SK-N-SH (cell line): Measurements from ENCODE around the gene CATSPER3. TPM values are rescaled to one million over a fixed set of nuclear protein-coding genes. Genes with fewer than 3 reads are reported as not detected.

Experiments
- CTCF ChIA-PET: fragments of 300-600, 350-600 bp; formaldehyde crosslinking; extraction: SDS; loops from one replicate; lab custom pipeline; 2021; lab: Yijun Ruan, JAX
- POLR2A ChIA-PET: fragments of 350-600 bp; sonication (Branson Sonifier 250); formaldehyde crosslinking; extraction: SDS; loops from one replicate; lab custom pipeline; 2020; ENCODE audit warnings: antibody characterized with exemption, inconsistent platforms; lab: Yijun Ruan, JAX
- DNase-seq: peaks from one replicate; pipeline ENCODE4 v3.0.0; 2012
- H2AFZ ChIP-seq: fragments of 200-600 bp; sonication (generic); 2 replicates; pipeline ENCODE4 v1.8.1; 2016; ENCODE audit warnings: antibody characterized with exemption, mild to moderate bottlenecking, low read depth
- H3F3A ChIP-seq: fragments of 200-600 bp; sonication (generic); replicated peaks from 2 replicates; pipeline ENCODE3; 2016; ENCODE audit warnings: antibody characterized with exemption, mild to moderate bottlenecking; ENCODE audit not compliant: insufficient read depth
- H3K27ac ChIP-seq, 2 experiments: fragments of 200-500 bp in 1 of 2; fragments of 200-600 bp in 1 of 2; sonication (Bioruptor generic) in 1 of 2; sonication (generic), shearing (Covaris generic) in 1 of 2; 2 replicates each; pipeline versions ENCODE4 v1.5.1 to v1.6.1; 2014 to 2016; ENCODE audit warnings: low read depth in 2 of 2, inconsistent platforms in 1 of 2, low read length in 1 of 2, mild to moderate bottlenecking in 1 of 2, mixed read lengths in 1 of 2
- H3K27me3 ChIP-seq: fragments of 200-600 bp; sonication (generic), shearing (Covaris generic); 2 replicates; pipeline ENCODE4 v1.6.1; 2016; ENCODE audit warnings: mixed run types; ENCODE audit not compliant: insufficient read depth
- H3K36me3 ChIP-seq, 2 experiments: fragments of 200-500 bp in 1 of 2; fragments of 200-600 bp in 1 of 2; sonication (Bioruptor generic) in 1 of 2; sonication (generic) in 1 of 2; replicated peaks in 1 of 2; 2 replicates each; pipeline versions ENCODE3 to v1.5.1; 2014 to 2016; ENCODE audit warnings: low read length in 1 of 2, mild to moderate bottlenecking in 1 of 2; ENCODE audit not compliant: insufficient read depth in 2 of 2, control insufficient read depth in 1 of 2
- H3K4me1 ChIP-seq, 2 experiments: fragments of 200-500 bp in 1 of 2; fragments of 200-600 bp in 1 of 2; sonication (Bioruptor generic) in 1 of 2; sonication (generic), shearing (Covaris generic) in 1 of 2; 2 replicates each; pipeline versions ENCODE4 v1.5.1 to v1.6.1; 2014 to 2016; ENCODE audit warnings: low read depth in 1 of 2, low read length in 1 of 2, mixed run types in 1 of 2; ENCODE audit not compliant: insufficient read depth in 2 of 2, control insufficient read depth in 1 of 2
- H3K4me2 ChIP-seq: fragments of 200-600 bp; sonication (generic), shearing (Covaris generic); 2 replicates; pipeline ENCODE4 v1.6.1; 2017; ENCODE audit warnings: mixed run types
- H3K4me3 ChIP-seq, 2 experiments: fragments of 200-500 bp in 1 of 2; fragments of 200-600 bp in 1 of 2; sonication (Bioruptor generic) in 1 of 2; sonication (generic), shearing (Covaris generic) in 1 of 2; 2 replicates each; pipeline versions ENCODE4 v1.5.1 to v1.8.1; 2014 to 2016; ENCODE audit warnings: low read depth in 2 of 2, inconsistent platforms in 1 of 2, low read length in 1 of 2, mild to moderate bottlenecking in 1 of 2, mixed read lengths in 1 of 2, moderate library complexity in 1 of 2
- H3K79me2 ChIP-seq: fragments of 200-600 bp; sonication (generic); 2 replicates; pipeline ENCODE4 v1.8.1; 2017; ENCODE audit warnings: mild to moderate bottlenecking; ENCODE audit not compliant: insufficient read depth
- H3K9ac ChIP-seq: fragments of 200-600 bp; sonication (generic); 2 replicates; pipeline ENCODE4 v1.6.1; 2017; ENCODE audit warnings: mixed run types
- H3K9me2 ChIP-seq: fragments of 200-600 bp; sonication (generic); 2 replicates; pipeline ENCODE4 v1.6.1; 2017; ENCODE audit warnings: mixed run types
- H3K9me3 ChIP-seq: fragments of 200-600 bp; sonication (generic); 2 replicates; pipeline ENCODE4 v1.6.1; 2017; ENCODE audit warnings: mixed run types, mild to moderate bottlenecking, moderate library complexity
- H4K20me1 ChIP-seq: fragments of 200-600 bp; sonication (generic); 2 replicates; pipeline ENCODE4 v1.6.1; 2017; ENCODE audit warnings: mild to moderate bottlenecking, mixed run types; ENCODE audit not compliant: insufficient read depth
- CHD2 ChIP-seq: fragments of 150-350 bp; IDR thresholded peaks from 2 replicates; pipeline ENCODE4 v1.6.1; 2018; ENCODE audit warnings: low read length; ENCODE audit not compliant: partially characterized antibody
- CTCF ChIP-seq: fragments of 200-600 bp; sonication (generic); IDR thresholded peaks from 2 replicates; pipeline ENCODE4 v1.6.1; 2017; ENCODE audit warnings: antibody characterized with exemption, mild to moderate bottlenecking, moderate library complexity
- ELF1 ChIP-seq: IDR thresholded peaks from 2 replicates; pipeline ENCODE4 v1.4.0; 2012
- EZH2phosphoT487 ChIP-seq: fragments of 200-600 bp; sonication (generic); IDR thresholded peaks from 2 replicates; pipeline ENCODE4 v1.6.1; 2017; ENCODE audit warnings: low read depth, mixed run types, mild to moderate bottlenecking, antibody characterized with exemption, moderate library complexity, borderline replicate concordance
- FOSL2 ChIP-seq: IDR thresholded peaks from 2 replicates; pipeline ENCODE4 v1.4.0; 2012; ENCODE audit warnings: low read depth, mild to moderate bottlenecking, moderate library complexity, borderline replicate concordance
- GABPA ChIP-seq: IDR thresholded peaks from 2 replicates; pipeline ENCODE4 v1.4.0; 2012; ENCODE audit warnings: low read depth, mild to moderate bottlenecking
- JUND ChIP-seq: IDR thresholded peaks from 2 replicates; pipeline ENCODE4 v1.4.0; 2012
- MAX ChIP-seq: IDR thresholded peaks from 2 replicates; pipeline ENCODE4 v1.4.0; 2012; ENCODE audit warnings: low read depth
- NRF1 ChIP-seq: IDR thresholded peaks from 2 replicates; pipeline ENCODE4 v1.6.1; 2012; ENCODE audit warnings: low read depth, mild to moderate bottlenecking, low read length
- RAD21 ChIP-seq: IDR thresholded peaks from 2 replicates; pipeline ENCODE4 v1.6.1; 2012; ENCODE audit warnings: mild to moderate bottlenecking, low read length
- RXRA ChIP-seq: IDR thresholded peaks from 2 replicates; pipeline ENCODE4 v1.4.0; 2012; ENCODE audit warnings: low read depth, mild to moderate bottlenecking, borderline replicate concordance
- TAF1 ChIP-seq: IDR thresholded peaks from 2 replicates; pipeline ENCODE4 v1.6.1; 2012; ENCODE audit warnings: low read depth, mild to moderate bottlenecking, low read length, moderate library complexity, borderline replicate concordance
- USF1 ChIP-seq: IDR thresholded peaks from 2 replicates; pipeline ENCODE4 v1.4.0; 2012; ENCODE audit warnings: low read depth, borderline replicate concordance
- YY1 ChIP-seq: IDR thresholded peaks from 2 replicates; pipeline ENCODE4 v1.4.0; 2012; ENCODE audit warnings: low read depth, mild to moderate bottlenecking
- WGBS: methylation state at CpG from one replicate; pipeline ENCODE4 v1.1.6; 2017; ENCODE audit warnings: low lambda C conversion rate; 5-methylcytosine and 5-hydroxymethylcytosine counted together
- polyA plus RNA-seq, 3 experiments: library from polyadenylated mRNA; depleted of rRNA; stranded (reverse); fragments of >200 nt; gene quantifications; 2 replicates each; pipeline ENCODE4 v1.2.3, GENCODE V29; 2012
- TF ChIP-seq, protein P1 (sequence below): fragments of 150-350 bp; IDR thresholded peaks from 2 replicates; pipeline ENCODE4 v1.6.1; 2016; ENCODE audit warnings: mild to moderate bottlenecking, low read depth, low read length
- TF ChIP-seq, protein P2 (sequence below): IDR thresholded peaks from 2 replicates; pipeline ENCODE4 v1.4.0; 2012; ENCODE audit warnings: low read depth, borderline replicate concordance
- TF ChIP-seq, protein P3 (sequence below): IDR thresholded peaks from 2 replicates; pipeline ENCODE4 v1.6.1; 2012; ENCODE audit warnings: mild to moderate bottlenecking, low read depth, low read length, moderate library complexity
- TF ChIP-seq, protein P4 (sequence below): fragments of 150-350 bp; IDR thresholded peaks from 2 replicates; pipeline ENCODE4 v1.6.1; 2017; ENCODE audit warnings: antibody characterized with exemption, low read length, low read depth, borderline replicate concordance

The CATSPER3 gene
- polyA plus RNA-seq, 1 of the 3 experiments (the other 2 are of a cell fraction), result 0.26 TPM

DNA sequence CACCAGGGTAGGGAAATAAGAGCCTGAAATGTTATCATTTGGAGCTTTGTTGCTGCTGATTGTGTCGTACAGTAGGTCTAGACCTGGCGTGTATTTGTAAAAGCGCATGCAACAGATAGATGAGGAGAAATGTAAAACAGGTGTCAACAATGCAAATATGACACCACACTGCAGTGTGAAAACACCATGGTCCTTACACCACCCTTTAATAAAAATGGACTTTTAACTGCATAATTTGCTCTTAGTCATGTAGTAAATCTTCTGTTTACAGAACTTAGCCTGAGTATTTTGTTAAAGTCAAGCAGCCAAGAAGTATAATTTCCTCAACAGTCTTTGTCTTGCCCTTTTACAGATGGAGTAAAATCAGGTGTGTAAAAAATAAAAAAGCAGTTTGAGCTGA lies 48.8 kb upstream of the CATSPER3 start:
- H3K4me3 ChIP-seq, result no peak overlapping the region
- peaks cover 0 to 33% of the 10 kb centered on the region in 2 experiments for H3K36me3 ChIP-seq
- DNase-seq, result no peak
- H2AFZ ChIP-seq, result no peak overlapping the region
- no peaks in the 10 kb centered on the region for H3K27me3 ChIP-seq
- CTCF ChIA-PET, result interaction anchor here (0.8 to 3.1 kb wide), 6 partner anchors 11 to 507 kb away, joined by 3 to 25 read pairs (median 6); partner anchors contain the start of gene PCBD2
- TF ChIP-seq CTCF (no peak), CHD2 (no peak), GABPA (no peak), USF1 (no peak), MAX (no peak), YY1 (no peak), RXRA (no peak), ELF1 (no peak), NRF1 (no peak), FOSL2 (no peak), RAD21 (no peak), JUND (no peak), TAF1 (no peak), EZH2phosphoT487 (no peak)
- TF ChIP-seq, protein P1, sequence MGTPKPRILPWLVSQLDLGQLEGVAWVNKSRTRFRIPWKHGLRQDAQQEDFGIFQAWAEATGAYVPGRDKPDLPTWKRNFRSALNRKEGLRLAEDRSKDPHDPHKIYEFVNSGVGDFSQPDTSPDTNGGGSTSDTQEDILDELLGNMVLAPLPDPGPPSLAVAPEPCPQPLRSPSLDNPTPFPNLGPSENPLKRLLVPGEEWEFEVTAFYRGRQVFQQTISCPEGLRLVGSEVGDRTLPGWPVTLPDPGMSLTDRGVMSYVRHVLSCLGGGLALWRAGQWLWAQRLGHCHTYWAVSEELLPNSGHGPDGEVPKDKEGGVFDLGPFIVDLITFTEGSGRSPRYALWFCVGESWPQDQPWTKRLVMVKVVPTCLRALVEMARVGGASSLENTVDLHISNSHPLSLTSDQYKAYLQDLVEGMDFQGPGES, result no peak
- TF ChIP-seq, protein P2, sequence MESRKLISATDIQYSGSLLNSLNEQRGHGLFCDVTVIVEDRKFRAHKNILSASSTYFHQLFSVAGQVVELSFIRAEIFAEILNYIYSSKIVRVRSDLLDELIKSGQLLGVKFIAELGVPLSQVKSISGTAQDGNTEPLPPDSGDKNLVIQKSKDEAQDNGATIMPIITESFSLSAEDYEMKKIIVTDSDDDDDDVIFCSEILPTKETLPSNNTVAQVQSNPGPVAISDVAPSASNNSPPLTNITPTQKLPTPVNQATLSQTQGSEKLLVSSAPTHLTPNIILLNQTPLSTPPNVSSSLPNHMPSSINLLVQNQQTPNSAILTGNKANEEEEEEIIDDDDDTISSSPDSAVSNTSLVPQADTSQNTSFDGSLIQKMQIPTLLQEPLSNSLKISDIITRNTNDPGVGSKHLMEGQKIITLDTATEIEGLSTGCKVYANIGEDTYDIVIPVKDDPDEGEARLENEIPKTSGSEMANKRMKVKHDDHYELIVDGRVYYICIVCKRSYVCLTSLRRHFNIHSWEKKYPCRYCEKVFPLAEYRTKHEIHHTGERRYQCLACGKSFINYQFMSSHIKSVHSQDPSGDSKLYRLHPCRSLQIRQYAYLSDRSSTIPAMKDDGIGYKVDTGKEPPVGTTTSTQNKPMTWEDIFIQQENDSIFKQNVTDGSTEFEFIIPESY, result no peak
- TF ChIP-seq, protein P3, sequence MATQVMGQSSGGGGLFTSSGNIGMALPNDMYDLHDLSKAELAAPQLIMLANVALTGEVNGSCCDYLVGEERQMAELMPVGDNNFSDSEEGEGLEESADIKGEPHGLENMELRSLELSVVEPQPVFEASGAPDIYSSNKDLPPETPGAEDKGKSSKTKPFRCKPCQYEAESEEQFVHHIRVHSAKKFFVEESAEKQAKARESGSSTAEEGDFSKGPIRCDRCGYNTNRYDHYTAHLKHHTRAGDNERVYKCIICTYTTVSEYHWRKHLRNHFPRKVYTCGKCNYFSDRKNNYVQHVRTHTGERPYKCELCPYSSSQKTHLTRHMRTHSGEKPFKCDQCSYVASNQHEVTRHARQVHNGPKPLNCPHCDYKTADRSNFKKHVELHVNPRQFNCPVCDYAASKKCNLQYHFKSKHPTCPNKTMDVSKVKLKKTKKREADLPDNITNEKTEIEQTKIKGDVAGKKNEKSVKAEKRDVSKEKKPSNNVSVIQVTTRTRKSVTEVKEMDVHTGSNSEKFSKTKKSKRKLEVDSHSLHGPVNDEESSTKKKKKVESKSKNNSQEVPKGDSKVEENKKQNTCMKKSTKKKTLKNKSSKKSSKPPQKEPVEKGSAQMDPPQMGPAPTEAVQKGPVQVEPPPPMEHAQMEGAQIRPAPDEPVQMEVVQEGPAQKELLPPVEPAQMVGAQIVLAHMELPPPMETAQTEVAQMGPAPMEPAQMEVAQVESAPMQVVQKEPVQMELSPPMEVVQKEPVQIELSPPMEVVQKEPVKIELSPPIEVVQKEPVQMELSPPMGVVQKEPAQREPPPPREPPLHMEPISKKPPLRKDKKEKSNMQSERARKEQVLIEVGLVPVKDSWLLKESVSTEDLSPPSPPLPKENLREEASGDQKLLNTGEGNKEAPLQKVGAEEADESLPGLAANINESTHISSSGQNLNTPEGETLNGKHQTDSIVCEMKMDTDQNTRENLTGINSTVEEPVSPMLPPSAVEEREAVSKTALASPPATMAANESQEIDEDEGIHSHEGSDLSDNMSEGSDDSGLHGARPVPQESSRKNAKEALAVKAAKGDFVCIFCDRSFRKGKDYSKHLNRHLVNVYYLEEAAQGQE, result no peak
- TF ChIP-seq, protein P4, sequence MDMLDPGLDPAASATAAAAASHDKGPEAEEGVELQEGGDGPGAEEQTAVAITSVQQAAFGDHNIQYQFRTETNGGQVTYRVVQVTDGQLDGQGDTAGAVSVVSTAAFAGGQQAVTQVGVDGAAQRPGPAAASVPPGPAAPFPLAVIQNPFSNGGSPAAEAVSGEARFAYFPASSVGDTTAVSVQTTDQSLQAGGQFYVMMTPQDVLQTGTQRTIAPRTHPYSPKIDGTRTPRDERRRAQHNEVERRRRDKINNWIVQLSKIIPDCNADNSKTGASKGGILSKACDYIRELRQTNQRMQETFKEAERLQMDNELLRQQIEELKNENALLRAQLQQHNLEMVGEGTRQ, result no peak
- TF ChIP-seq, all 33 proteins: peak for 0
- Histone ChIP-seq H3K9ac (no peak overlapping the region), H3K4me1 (peaks cover 0 to 3% of the 10 kb centered on the region in 2 experiments; a peak in 1 of 4 replicates), H4K20me1 (no peaks in the 10 kb centered on the region), H3K27ac (no peak overlapping the region), H3K79me2 (no peaks in the 10 kb centered on the region), H3K9me3 (no peaks in the 10 kb centered on the region), H3K9me2 (no peaks in the 10 kb centered on the region), H3K4me2 (no peak overlapping the region), H3F3A (no peaks in the 10 kb centered on the region)
- POLR2A ChIA-PET, result no interaction called here
- 100% methylated on average over 3 of the region's 3 CpGs for WGBS
